Hindlimb muscle (tissue), 1 donor: Measurements from ENCODE around the gene SGSH. TPM values are rescaled to one million over a fixed set of nuclear protein-coding genes. Genes with fewer than 3 reads are reported as not detected.

Source experiments
- DNase-seq: peaks from one replicate; pipeline ENCODE4 v3.0.0-alpha.2; 2013
- polyA plus RNA-seq: library from polyadenylated mRNA; unstranded; fragments of 120-200 nt; gene quantifications from one replicate; pipeline ENCODE4 v1.2.1, GENCODE V29; 2013; ENCODE audit not compliant: insufficient read length

The SGSH gene
- polyA plus RNA-seq, 1 donor, result 24.6 TPM

DNA sequence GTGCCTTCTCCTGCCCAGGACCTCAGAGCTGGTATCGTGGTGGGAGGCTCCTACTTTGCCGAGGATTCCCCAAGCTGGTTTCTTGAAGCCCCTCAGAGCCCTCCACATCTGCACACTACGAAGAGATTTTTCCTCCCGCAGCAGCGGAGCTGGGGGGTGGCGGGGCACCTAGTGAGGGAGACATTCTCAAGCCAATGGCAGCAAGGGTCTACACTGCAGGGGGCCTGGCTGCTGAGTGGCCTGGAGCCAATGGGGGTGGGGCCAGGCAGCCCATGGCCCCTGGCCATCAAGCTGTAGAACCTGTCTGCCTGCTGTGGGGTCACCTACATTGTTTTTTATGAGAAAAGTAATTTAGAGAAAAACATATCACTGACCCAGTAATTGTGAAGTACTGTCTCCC, 5.1 kb upstream of the SGSH start:
- DNase-seq, result no peak

DNA sequence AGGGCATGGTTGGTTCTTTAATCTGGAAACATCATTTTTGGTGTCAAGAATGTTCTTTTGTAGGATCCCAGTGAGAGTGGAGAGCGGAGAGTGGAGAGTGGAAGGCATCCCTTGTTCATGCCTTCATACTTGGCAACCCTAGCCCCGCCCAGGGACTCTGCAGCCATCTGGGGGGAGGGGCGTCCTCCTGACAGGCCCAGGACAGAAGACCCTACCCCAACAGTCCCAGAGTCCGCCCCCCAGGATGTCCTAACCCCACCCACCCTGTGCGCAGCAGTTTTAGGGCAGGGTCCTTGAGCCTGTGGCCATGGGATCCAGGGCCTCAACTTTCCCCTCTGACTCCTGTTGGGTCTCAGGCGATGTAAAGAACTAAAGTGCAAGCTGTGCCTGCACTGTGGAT, 4.5 kb upstream of the SGSH start:
- DNase-seq, result no peak

DNA sequence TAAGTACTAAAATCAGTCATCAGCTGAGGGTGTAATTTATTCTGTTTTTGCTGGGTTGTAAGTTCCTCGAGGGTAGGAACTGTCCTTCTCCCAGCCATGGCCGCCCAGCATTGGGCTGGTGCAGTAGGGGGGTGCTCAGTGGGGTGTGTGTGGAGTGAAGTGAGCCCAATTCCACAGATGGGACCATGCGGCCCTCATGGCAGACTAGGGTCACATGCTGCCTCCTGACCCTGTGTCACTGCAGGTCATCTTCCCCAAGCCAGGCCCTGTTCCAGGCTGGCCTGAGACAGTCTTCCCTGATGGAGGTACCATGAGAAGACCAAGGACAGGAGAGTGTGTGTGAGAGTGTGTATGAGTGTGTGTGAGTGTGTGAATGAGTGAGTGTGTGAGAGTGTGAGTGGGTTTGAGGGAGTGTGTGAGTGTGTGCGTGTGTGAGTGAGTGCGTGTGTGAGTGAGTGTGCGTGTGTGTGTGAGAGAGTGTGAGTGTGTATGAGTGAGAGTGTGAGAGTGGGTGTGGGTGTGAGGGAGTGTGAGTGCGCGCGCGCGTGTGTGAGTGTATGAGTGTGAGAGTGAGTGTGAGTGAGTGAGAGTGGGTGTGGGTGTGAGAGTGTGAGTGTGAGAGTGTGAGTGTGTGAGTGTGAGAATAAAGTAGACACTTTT, 3.8 kb upstream of the SGSH start:
- DNase-seq, result no peak

DNA sequence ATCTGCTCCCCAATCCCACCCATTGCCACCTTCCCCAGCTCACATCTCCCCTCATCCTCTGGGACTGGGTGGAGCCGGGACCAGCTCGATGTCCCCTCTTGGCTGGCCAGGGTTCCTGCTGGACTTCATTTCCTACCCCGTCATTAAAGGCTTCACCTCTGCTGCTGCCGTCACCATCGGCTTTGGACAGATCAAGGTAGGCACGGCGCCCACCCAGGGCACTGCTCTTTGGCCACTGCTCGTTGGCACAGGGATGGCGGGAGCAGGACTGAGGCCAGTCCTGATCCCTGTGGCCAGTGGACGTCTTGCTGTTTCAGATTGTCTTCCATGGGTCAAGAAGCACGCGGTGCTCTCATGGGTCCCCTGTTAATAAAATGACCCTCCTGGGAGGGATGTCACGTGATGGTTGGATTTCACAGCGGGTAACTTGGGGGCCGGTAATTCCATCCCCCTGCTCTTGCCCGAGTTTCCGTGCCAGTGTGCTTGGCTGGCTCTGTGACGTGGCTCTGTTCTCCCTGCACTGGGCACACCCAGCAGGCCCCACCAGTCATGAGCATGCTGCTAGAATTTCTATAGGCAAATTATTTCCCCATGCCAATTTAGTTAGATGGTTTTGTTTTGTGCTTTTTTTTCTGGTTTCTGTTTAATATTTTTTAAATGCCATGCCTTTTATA, 3.1 kb upstream of the SGSH start:
- DNase-seq, result no peak

DNA sequence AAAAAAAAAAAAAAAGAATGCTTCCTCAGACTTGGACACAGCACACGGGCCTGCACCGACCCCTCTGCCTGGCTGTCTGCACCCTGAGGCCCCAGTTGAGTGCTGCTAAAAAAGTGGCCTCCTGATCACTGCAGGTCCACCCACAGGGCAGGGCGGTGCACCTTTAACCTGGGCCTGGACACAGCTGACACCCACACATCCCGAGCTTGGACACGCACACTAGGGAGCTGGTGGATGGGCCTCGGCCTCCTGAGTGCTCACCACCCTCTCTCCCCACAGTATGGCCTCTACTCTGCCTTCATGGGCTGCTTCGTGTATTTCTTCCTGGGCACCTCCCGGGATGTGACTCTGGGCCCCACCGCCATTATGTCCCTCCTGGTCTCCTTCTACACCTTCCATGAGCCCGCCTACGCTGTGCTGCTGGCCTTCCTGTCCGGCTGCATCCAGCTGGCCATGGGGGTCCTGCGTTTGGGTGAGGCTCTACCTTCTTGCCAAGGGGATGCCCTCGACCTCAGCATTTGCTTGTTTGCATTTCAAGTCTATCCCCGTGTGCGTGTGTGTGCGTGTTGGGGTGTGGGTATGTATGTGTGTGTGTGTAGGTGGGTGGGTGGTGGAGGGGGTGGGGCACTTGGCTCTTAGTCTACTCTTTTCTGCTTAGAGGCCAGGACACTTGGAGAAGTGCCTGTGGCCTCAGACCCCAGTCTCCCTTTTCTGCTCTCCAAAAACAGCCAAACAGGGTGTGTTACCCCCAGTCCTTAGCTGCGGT, 2.4 kb upstream of the SGSH start:
- DNase-seq, result no peak

DNA sequence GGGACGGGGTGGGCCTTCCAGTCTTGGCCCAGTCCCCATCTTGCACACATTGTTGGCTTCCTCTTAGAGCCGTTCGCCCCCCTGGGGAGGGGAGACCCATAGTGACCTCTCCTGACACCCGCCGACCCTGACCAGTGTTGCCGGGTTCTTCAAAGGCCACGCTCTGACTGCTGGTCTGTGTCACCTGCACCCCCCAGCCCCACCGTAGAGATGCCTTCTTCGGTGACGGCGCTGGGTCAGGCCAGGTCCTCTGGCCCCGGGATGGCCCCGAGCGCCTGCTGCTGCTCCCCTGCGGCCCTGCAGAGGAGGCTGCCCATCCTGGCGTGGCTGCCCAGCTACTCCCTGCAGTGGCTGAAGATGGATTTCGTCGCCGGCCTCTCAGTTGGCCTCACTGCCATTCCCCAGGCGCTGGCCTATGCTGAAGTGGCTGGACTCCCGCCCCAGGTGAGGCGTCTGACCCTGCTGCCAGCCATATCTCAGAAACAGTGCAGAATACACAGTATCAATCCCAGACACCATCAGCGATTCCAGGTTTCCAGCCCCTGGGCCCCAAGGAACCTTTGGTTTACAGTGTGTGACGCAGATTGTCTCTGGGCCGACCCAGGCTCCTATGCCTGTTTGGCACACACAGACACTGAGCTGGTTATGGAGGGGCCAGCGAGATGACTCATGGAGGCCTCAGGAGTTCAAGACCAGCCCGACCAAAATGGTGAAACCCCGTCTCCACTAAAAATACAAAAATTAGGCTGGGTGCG, 1.4 kb upstream of the SGSH start:
- no peak for DNase-seq

DNA sequence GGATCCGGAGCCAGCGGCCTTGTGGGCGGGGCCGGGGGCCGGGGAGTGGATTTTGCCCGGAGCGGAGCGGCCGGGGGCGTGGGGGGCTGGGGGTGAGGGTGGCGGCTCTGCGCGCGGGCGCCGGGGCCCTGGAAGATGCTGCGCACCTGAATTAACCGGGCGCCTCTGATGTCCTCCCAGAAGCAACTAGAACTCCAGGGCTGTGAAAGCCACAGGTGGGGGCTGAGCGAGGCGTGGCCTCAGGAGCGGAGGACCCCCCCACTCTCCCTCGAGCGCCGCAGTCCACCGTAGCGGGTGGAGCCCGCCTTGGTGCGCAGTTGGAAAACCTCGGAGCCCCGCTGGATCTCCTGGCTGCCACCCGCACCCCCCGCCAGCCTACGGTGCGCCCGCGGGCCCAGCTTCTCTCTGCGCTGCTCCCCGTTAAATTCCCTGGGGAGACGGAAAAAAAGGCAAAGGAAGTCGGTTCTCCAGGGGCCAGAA, 643 bp upstream of the SGSH start:
- DNase-seq, result no peak

DNA sequence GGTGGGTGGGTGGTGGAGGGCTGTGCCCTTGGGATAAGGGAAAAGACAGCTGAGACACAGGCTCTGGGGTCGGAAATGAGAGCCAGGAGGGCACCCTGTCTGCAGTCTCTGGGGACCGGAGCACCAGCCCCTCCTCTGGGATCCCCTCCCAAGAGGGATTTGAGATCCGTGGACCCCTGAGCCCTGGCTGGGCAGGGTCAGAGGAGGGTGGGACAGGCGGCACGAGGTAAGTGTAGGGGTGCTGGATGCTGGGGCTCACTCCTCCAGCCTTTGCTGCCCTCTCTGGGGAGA, 425 bp downstream of the SGSH start:
- DNase-seq, result no peak

DNA sequence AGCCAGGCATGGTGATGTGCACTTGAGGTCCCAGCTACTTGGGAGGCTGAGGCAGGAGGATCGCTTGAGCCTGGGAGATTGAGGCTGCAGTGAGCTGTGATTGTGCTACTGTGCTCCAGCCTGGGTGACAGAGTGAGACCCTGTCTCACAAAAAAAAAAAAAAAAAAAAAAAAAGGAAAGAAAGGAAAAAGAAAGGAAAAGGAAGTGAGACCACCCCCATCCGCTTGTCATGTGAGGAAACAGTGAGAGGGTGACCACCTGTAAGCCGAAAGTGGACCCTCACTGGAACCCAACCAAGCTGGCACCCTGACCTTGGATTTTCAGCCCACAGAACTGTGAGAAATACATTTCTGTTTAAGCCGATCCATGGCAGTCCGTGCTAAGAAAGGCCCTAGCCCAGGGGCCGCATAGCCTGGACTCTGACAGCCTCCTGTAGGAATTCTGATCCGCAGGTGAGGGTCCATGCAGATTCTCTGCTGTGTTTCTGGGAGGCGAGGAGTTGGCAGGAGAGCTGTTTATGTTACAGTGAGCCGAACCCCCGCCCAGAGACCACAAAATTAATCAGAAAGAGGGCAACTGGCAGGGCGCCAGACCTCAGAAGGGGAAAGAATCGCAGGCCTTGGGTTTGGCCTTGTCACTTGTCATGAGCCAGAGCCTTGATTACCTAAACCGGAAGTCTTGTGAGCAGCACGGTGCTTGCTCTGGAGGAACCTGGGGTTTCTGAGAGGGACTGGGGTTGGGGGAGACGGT, 945 bp downstream of the SGSH start:
- DNase-seq, result peak; percentile 50

DNA sequence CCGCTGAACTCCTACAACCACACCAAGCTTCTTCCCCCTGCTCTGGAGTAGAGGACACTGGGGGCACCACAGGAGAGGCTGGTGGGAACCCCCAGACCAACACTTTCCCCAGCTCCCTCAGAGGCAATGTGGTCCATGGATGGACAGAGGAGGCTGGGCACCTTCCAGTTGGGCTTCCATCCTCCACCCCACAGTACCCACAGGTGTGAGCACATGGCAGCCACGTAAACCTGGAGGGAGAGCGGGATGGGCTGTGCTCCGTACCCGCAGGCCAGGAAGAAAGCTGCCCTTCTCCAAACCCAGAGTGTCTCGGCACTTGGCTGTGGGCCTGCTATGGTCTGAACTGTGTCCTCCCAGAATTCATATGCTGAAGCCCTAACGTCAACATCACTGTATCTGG, 1.7 kb downstream of the SGSH start:
- no peak for DNase-seq

DNA sequence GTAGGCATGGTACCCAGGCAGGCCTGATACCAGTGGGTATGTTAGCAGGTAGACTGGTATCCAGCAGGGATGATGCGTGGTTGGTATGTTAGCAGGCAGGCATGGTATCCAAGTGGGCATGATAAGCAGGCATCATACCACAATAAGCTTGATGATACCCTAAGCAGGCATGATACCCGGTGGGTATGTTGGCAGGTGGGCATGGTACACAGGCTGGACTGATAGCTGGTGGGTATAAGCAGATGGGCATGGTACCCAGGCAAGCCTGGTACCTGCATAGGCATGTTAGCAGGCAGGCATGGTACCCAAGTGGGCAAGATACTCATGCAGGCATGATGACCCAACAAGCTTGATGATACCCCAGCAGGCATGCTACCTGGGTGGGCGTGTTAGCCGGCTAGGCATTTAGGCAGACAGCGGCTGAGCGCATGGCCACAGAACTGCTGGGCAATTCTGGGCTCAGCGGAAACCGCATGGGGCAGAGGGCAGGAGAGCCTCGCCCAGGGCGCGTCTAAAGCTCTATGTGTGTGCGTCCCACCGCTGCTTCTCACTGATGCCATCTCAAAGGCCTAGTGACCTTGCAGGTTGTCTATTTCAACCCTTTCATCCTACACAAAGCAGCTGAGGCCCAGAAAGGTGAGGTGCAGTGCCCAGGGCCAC, 2.3 kb downstream of the SGSH start:
- no peak for DNase-seq

DNA sequence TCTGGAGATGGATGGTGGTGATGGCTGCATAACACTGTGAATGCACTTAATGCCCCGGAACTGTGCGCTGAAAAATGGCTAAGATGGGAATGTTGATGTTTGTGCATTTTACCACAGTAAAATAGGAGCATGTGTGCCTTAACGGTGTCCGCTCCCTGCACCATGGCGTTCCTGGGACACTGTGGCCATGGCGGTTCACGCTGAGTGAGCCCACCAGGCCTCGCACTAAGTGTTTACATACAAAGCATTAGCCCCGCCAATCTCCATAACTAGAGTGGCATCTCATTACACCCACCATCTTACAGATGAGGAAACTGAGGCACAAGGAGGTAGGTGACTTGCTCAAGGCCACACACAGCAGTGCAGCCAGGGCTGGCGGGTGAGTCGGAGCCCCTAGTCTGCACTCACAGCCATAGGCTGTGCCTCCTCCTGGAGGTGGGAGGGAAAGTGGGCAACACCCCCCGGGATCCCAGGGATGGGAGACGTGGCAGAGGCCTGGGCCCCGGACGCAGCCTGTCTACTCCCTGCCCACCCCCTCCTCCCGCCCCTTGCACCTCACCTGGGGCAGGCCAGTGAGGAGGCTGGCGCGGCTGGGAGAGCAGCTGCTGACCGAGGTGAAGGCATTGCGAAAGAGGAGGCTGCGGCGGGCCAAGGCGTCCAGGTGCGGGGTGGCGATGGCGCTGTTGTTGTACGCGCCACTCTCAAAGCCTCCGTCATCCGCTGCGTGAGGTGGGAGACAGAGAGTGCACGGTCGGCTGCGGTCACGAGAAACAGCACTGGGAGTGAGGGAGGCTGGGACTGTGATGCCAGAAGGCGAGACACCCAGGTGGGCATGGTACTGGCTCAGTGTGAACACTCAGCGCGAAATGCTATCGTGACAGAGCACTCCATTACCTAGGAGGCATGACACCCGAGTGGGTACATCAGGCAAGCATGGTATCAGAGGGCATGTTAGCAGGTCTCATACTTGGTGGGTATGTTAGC, 3.4 kb downstream of the SGSH start:
- no peak for DNase-seq

DNA sequence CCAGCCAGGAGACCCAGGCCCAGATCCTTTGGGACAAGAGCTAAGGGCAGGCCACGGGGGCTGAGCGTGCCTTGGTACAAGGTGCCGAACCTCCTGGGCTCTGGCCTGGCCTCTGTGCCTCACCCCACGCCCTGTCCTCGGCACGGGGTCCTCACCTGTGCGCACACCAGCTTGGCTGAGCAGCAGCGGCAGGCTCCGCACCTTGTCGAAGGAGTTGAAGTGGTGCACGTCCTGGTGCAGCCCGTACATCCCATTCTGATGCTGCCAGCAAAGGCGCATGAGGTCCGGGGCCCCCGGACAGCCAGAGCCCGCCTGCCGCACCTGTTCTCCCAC, 5.3 kb downstream of the SGSH start:
- DNase-seq, result no peak

DNA sequence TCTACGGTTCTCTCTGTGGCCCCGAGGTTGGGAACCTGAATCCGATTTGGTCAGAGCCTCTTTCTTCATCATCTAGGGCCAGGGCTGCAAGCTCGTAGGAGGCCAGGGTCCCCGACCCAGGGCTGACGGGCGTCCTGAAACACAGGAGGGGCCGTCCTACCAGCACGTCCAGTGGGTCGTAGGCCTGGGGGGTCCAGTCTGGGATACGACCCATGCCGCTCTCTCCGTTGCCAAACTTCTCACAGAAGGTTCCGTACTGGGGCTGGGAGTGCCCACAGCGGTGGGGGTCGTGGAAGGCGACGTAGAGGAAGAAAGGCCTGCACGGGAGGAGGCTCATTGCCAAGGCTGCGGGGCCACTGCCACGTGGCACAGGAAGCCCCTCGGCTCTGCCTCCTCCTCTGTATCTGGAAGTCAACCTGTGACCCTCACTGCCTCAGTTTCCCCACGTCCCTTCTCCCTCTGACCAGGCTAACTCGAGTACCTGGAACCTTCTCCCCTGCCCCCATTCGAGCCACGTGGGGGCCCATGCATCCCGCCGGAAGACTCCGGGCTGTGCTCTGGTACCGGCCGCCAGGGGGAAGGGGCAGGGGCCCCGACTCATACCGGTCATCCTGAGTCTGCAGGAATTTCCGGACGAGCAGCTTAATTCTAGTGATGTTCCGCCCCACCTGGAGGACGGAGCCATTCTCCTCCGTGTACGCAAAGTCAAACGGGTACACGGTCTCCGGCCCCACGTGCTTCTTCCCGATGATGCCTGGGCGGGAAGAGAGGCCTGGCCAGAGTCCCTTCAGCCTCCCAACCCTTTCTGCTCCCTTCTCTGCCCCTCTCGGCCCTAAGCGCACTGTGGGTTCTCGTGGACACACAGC, 5.9 kb downstream of the SGSH start:
- no peak for DNase-seq

DNA sequence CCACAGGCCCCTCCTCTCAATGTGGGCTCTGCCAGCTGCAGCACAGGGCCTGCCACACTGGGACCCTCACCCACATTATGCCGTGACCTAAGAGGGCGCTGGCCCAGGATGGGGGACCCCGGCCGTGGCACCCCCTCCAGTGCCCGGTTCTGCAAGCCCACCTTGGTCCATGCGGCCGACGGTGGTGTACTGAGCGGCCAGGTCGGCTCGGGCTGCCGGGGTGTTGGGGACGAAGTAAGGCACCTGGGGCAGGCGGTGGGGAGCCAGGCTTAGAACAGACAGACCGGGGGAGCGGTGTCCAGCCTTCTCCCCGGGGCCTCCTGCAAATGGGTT, 6.5 kb downstream of the SGSH start:
- DNase-seq, result no peak

DNA sequence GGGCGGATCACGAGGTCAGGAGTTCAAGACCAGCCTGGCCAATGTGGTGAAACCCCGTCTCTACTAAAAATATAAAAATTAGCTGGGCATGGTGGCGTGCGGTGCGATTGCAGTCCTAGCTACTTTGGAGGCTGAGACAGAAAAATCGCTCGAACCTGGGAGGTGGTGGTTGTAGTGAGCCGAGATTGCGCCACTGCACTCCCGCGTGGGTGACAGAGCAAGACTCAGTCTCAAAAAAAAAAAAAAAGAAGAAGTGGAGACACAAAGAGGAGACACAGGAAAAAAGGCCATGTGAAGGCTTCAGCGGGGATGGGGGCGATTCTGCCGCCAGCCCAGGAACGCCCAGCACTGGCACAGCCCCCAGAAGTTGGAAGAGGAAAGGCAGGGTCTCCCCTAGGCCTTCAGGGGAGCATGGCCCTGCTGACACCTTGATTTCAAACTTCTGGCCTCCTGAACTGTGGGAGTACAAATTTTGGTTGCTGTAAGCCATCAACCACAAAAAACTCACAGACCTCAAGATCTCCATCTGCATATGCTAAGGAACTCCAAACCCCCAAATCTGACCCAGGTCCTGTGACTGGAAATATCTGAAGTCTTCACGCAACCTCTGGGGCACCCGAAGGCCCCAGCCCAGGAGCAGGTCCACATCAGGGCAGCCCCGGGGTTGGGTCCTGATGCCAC, 7.0 kb downstream of the SGSH start:
- no peak for DNase-seq

DNA sequence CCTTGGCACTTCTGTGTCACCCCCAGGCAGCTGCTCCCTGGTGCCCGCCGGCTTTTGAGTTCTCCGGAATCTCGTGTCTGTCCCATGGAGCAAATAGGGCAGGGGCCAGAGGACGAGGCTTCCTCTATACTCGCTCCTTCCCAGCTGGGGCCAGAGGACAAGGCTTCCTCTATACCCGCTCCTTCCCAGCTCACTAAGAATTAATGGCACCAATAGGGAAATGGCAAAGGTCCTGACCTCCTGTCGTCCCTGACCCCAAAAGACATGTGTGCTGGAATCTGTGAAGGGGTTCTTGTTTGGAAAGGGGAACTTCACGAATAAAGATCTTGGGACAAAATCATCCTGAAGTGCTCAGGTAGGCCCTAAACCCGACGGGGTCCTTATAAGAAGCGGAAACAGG, 7.6 kb downstream of the SGSH start:
- no peak for DNase-seq

DNA sequence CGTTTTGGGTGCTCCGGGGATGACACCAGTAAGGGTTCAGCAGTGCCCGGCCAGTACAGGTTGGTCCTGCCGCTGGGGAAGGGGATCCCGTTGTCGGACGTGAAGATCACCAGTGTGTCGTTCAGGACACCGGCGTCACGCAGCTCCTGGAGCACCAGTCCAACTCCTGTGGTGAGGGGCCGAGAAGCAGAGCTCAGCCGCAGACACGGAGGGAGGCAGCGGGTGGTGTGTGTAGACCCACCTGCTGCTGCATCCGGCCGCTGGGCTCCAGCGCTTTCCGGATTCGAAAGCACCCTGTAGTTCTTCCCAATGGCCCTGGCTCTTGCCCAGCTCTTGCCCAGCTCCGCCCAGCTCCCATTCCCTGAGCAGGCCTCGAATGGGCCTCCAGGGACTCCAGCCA, 8.0 kb downstream of the SGSH start:
- no peak for DNase-seq

DNA sequence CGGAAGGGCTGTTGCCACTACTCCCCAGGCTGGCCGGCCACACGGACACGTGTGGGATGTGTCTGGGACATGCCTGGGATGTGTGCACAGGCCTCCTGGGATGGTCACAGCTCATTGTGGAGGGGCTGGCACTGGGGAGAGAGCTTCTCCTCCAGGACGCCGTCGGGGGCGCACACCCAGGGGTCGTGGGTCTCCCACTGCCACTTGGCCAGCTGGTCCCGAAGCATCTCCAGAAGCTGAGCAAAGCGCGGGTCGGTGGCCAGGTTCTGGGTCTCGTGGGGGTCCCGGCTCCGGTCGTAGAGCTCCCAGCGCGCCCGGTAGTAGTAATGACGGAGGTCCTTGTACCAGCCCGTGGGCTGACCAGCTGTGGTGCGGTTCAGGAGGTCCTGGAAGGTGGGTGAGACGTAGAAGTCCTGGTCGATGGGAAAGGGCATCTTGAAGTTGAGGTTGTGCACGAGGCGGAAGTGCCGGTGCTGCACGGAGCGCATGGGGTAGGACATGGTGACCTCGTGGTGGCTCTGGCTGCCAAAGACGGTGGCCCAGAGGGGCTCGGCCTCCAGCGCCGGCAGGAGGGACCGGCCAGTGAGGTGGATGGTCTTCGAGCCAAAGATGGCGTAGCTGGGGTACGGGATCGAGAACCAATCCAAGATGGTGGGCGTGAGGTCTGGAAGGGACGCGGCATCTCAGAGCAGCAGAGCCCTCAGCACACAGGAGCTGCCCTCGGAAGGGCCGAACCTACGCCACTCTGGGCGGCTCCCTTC, 9.6 kb downstream of the SGSH start:
- no peak for DNase-seq
